ENCODE data around the gene PRPF39. TPM values are rescaled to one million over a fixed set of nuclear protein-coding genes. Genes with fewer than 3 reads are reported as not detected.
"Not testable (repeated sequence)": the region's sequence is repeated elsewhere in the genome, so short reads cannot be mapped to it uniquely, and the experiment has no call there.

Gene PRPF39
- polyA plus RNA-seq, 4 donors, result 12.1 to 59.9 (median 32.0) TPM

DNA sequence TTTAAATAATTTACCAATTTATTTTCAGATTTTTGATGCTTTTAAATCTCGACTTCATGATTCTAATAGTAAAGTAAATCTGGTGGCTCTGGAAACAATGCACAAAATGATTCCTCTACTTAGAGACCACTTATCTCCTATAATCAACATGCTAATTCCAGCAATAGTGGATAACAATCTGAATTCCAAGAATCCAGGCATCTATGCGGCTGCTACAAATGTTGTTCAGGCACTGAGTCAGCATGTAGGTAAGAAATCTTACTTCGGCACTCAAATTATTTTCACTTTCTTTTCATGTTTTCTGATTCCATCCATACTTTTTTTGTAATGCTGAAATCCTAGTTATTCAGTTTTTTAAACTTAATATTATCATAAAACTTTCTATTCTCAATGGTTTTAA is 15.5 kb upstream of the PRPF39 start:
- Histone ChIP-seq H3K27me3 (ENCODE audit: control insufficient read depth in 3 of 3, insufficient read depth in 3 of 3, low read length in 3 of 3) (no peaks in the 10 kb centered on the region), H3K4me3 (ENCODE audit: low read depth in 1 of 3, low read length in 3 of 3) (no peak overlapping the region), H3K36me3 (ENCODE audit: control insufficient read depth in 3 of 3, insufficient read depth in 2 of 3, low read depth in 1 of 3, low read length in 3 of 3) (peaks cover 0 to 11% (median 2%) of the 10 kb centered on the region in 3 donors), H3K4me1 (ENCODE audit: control insufficient read depth in 3 of 3, insufficient read depth in 2 of 3, low read depth in 1 of 3, low read length in 2 of 3) (peaks cover 0 to 3% (median 0%) of the 10 kb centered on the region in 3 donors), H3K9me3 (ENCODE audit: control insufficient read depth in 2 of 2, insufficient read depth in 1 of 2, low read depth in 1 of 2, low read length in 1 of 2) (peaks cover 0 to 4% of the 10 kb centered on the region in 2 donors), H3K27ac (ENCODE audit: low read depth in 1 of 3, low read length in 2 of 3) (no peak overlapping the region)
- FAIRE-seq (peak; percentile 36), DNase-seq (no peak)
- 87 to 93% (median 93%) methylated on average over 3 of the region's 3 CpGs for WGBS, 3 donors

DNA sequence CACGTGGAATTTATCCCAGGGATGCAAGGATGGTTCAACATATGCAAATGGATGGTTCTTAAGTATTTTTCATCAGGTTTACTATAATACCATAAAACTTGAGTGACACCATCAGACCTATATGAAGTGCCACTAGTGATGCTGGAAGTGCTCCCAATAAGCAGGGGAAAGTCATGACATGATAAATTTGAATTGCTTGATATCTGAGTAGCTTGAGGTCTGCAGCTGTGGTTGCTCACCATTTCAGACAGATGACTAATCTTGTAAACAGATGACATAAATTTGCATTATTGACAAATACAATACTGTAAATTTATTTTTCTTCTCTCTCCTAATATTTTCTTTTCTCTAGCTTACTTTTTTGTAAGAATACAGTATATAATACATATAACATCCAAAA is 13.7 kb upstream of the PRPF39 start:
- peaks cover 0 to 8% (median 2%) of the 10 kb centered on the region in 3 donors for H3K36me3 ChIP-seq (ENCODE audit: control insufficient read depth in 3 of 3, insufficient read depth in 2 of 3, low read depth in 1 of 3, low read length in 3 of 3)
- DNase-seq, result no peak

DNA sequence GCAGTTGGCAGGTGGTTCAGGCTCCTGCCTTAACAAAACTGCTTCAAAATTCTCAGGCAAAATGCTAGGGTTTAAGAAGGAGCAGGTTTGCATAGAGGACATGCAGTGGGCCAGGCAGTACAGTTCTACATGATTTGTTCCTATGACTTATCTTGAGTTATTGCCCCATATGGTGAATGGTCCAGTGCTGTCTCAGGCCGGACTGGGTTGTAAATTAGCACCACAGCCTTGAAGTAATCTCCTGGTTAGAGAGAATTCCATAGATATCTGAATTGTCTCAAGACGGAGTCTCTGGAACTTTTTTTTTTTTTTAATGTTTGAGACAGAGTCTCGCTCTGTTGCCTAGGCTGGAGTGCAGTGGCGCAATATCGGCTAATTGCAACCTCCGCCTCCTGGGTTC is 11.8 kb upstream of the PRPF39 start:
- no peak overlapping the region for H3K27ac ChIP-seq (ENCODE audit: low read depth in 1 of 3, low read length in 2 of 3)
- 95 to 97% (median 96%) methylated on average over 6 of the region's 6 CpGs for WGBS, 3 donors
- peak in 1 of 2 donors; percentile 49 for DNase-seq
- no peak overlapping the region for H3K4me3 ChIP-seq (ENCODE audit: low read depth in 1 of 3, low read length in 3 of 3)
- H3K9me3 ChIP-seq (ENCODE audit: control insufficient read depth in 2 of 2, insufficient read depth in 1 of 2, low read depth in 1 of 2, low read length in 1 of 2), result no peaks in the 10 kb centered on the region
- FAIRE-seq, result no peak
- no peaks in the 10 kb centered on the region for H3K27me3 ChIP-seq (ENCODE audit: control insufficient read depth in 3 of 3, insufficient read depth in 3 of 3, low read length in 3 of 3)
- peaks cover 0 to 8% (median 2%) of the 10 kb centered on the region in 3 donors for H3K36me3 ChIP-seq (ENCODE audit: control insufficient read depth in 3 of 3, insufficient read depth in 2 of 3, low read depth in 1 of 3, low read length in 3 of 3)
- peaks cover 0 to 3% (median 0%) of the 10 kb centered on the region in 3 donors for H3K4me1 ChIP-seq (ENCODE audit: control insufficient read depth in 3 of 3, insufficient read depth in 2 of 3, low read depth in 1 of 3, low read length in 2 of 3)

More for the DNA sequence above, 13.7 kb upstream of the PRPF39 start:
- Histone ChIP-seq H3K4me1 (ENCODE audit: control insufficient read depth in 3 of 3, insufficient read depth in 2 of 3, low read depth in 1 of 3, low read length in 2 of 3) (peaks cover 0 to 3% (median 0%) of the 10 kb centered on the region in 3 donors), H3K9me3 (ENCODE audit: control insufficient read depth in 2 of 2, insufficient read depth in 1 of 2, low read depth in 1 of 2, low read length in 1 of 2) (no peaks in the 10 kb centered on the region), H3K4me3 (ENCODE audit: low read depth in 1 of 3, low read length in 3 of 3) (no peak overlapping the region), H3K27me3 (ENCODE audit: control insufficient read depth in 3 of 3, insufficient read depth in 3 of 3, low read length in 3 of 3) (no peaks in the 10 kb centered on the region), H3K27ac (ENCODE audit: low read depth in 1 of 3, low read length in 2 of 3) (no peak overlapping the region)
- FAIRE-seq, result no peak
- 96 to 100% (median 100%) methylated on average over 1 of the region's 1 CpG for WGBS, 3 donors

DNA sequence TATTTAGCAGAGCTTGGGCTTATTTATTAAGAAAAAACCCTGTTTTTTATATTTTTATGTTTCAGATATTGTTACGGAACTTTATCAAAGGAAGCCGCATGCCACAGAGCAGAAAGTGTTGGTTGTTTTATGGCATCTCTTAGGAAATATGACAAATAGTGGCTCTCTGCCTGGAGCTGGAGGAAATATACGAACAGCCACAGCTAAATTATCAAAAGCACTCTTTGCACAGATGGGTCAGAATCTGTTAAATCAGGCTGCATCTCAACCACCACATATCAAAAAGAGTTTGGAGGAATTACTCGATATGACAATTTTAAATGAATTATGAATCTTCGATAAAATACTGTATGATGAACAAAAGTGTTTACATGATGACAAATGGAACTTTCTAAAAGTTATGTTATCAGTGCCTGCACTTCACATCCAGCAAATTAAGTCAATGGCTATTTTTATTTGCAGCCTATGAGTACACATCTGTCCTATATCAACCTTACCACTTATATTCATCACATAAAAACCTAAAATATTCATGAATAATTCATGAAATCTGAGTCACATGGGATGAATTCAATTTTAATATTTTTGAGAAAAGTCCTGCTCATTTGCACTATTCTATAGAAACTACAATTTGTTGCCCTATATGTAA is 10.6 kb upstream of the PRPF39 start:
- Histone ChIP-seq H3K27me3 (ENCODE audit: control insufficient read depth in 3 of 3, insufficient read depth in 3 of 3, low read length in 3 of 3) (no peaks in the 10 kb centered on the region), H3K4me1 (ENCODE audit: control insufficient read depth in 3 of 3, insufficient read depth in 2 of 3, low read depth in 1 of 3, low read length in 2 of 3) (peaks cover 0 to 3% (median 0%) of the 10 kb centered on the region in 3 donors), H3K36me3 (ENCODE audit: control insufficient read depth in 3 of 3, insufficient read depth in 2 of 3, low read depth in 1 of 3, low read length in 3 of 3) (peaks cover 0 to 8% (median 2%) of the 10 kb centered on the region in 3 donors), H3K27ac (ENCODE audit: low read depth in 1 of 3, low read length in 2 of 3) (no peak overlapping the region), H3K4me3 (ENCODE audit: low read depth in 1 of 3, low read length in 3 of 3) (no peak overlapping the region), H3K9me3 (ENCODE audit: control insufficient read depth in 2 of 2, insufficient read depth in 1 of 2, low read depth in 1 of 2, low read length in 1 of 2) (no peaks in the 10 kb centered on the region)
- WGBS, 3 donors, result 92 to 95% (median 94%) methylated on average over 5 of the region's 5 CpGs
- DNase-seq, result no peak
- FAIRE-seq, result peak; percentile 5

DNA sequence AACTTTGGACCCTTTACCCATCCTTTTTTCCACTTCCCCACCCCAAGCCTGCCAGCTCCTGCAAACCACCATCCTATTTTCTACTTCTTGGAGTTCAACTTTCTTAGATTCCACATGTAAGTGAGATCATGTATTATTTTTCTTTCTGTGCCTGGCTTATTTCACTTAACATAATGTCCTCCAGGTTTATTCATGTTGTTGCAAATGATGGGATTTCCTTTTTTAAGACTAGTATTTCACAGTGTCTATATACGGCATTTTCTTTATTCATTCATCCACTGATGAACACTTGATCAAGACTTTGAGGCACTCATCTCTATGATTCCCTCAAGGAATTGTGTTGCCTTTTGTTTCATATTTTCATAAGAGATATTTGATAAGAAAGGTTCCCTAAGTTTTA is 5.6 kb upstream of the PRPF39 start:
- WGBS, 3 donors, result 95 to 97% (median 97%) methylated on average over 1 of the region's 1 CpG
- no peak for DNase-seq
- Histone ChIP-seq H3K4me1 (ENCODE audit: control insufficient read depth in 3 of 3, insufficient read depth in 2 of 3, low read depth in 1 of 3, low read length in 2 of 3) (peaks cover 0 to 3% (median 1%) of the 10 kb centered on the region in 3 donors), H3K4me3 (ENCODE audit: low read depth in 1 of 3, low read length in 3 of 3) (no peak overlapping the region), H3K27ac (ENCODE audit: low read depth in 1 of 3, low read length in 2 of 3) (no peak overlapping the region), H3K9me3 (ENCODE audit: control insufficient read depth in 2 of 2, insufficient read depth in 1 of 2, low read depth in 1 of 2, low read length in 1 of 2) (no peaks in the 10 kb centered on the region), H3K27me3 (ENCODE audit: control insufficient read depth in 3 of 3, insufficient read depth in 3 of 3, low read length in 3 of 3) (no peaks in the 10 kb centered on the region), H3K36me3 (ENCODE audit: control insufficient read depth in 3 of 3, insufficient read depth in 2 of 3, low read depth in 1 of 3, low read length in 3 of 3) (no peaks in the 10 kb centered on the region)
- FAIRE-seq, result no peak

DNA sequence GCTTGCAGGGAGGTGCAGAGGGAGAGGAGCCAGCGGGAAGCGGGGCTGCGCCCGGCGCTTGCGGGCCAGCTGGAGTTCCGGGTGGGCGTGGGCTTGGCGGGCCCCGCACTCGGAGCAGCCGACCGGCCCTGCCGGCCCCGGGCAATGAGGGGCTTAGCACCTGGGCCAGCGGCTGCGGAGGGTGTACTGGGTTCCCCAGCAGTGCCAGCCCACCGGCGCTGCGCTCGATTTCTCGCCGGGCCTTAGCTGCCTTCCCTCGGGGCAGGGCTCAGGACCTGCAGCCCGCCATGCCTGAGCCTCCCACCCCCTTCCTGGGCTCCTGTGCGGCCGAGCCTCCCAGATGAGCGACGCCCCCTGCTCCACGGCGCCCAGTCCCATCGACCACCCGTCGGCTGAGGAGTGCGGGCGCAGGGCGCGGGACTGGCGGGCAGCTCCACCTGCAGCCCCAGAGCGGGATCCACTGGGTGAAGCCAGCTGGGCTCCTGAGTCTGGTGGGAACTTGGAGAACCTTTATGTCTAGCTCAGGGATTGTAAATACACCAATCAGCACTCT is 3.4 kb upstream of the PRPF39 start:
- WGBS, 3 donors, result 97 to 98% (median 98%) methylated on average over 28 to 40 of the region's 40 CpGs
- DNase-seq; FAIRE-seq; H3K9me3 ChIP-seq (ENCODE audit: control insufficient read depth in 2 of 2, insufficient read depth in 1 of 2, low read depth in 1 of 2, low read length in 1 of 2); H3K27ac ChIP-seq (ENCODE audit: low read depth in 1 of 3, low read length in 2 of 3); H3K27me3 ChIP-seq (ENCODE audit: control insufficient read depth in 3 of 3, insufficient read depth in 3 of 3, low read length in 3 of 3); H3K36me3 ChIP-seq (ENCODE audit: control insufficient read depth in 3 of 3, insufficient read depth in 2 of 3, low read depth in 1 of 3, low read length in 3 of 3); H3K4me1 ChIP-seq (ENCODE audit: control insufficient read depth in 3 of 3, insufficient read depth in 2 of 3, low read depth in 1 of 3, low read length in 2 of 3); H3K4me3 ChIP-seq (ENCODE audit: low read depth in 1 of 3, low read length in 3 of 3): not testable (repeated sequence)

DNA sequence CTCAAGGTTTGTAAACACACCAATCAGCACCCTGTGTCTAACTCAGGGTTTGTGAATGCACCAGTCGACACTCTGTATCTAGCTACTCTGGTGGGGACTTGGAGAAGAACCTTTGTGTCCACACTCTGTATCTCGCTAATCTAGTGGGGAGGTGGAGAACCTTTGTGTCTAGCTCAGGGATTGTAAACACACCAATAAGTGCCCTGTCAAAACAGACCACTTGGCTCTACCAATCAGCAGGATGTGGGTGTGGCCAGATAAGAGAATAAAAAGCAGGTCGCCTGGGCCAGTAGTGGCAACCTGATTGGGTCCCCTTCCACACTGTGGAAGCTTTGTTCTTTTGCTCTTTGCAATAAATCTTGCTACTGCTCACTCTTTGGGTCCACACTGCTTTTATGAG is 2.8 kb upstream of the PRPF39 start:
- H3K36me3 ChIP-seq (ENCODE audit: control insufficient read depth in 3 of 3, insufficient read depth in 2 of 3, low read depth in 1 of 3, low read length in 3 of 3); FAIRE-seq; H3K27ac ChIP-seq (ENCODE audit: low read depth in 1 of 3, low read length in 2 of 3); H3K27me3 ChIP-seq (ENCODE audit: control insufficient read depth in 3 of 3, insufficient read depth in 3 of 3, low read length in 3 of 3); H3K9me3 ChIP-seq (ENCODE audit: control insufficient read depth in 2 of 2, insufficient read depth in 1 of 2, low read depth in 1 of 2, low read length in 1 of 2); H3K4me1 ChIP-seq (ENCODE audit: control insufficient read depth in 3 of 3, insufficient read depth in 2 of 3, low read depth in 1 of 3, low read length in 2 of 3); DNase-seq; H3K4me3 ChIP-seq (ENCODE audit: low read depth in 1 of 3, low read length in 3 of 3): not testable (repeated sequence)
- WGBS, 3 donors, result 86 to 90% (median 87%) methylated on average over 3 of the region's 3 CpGs

DNA sequence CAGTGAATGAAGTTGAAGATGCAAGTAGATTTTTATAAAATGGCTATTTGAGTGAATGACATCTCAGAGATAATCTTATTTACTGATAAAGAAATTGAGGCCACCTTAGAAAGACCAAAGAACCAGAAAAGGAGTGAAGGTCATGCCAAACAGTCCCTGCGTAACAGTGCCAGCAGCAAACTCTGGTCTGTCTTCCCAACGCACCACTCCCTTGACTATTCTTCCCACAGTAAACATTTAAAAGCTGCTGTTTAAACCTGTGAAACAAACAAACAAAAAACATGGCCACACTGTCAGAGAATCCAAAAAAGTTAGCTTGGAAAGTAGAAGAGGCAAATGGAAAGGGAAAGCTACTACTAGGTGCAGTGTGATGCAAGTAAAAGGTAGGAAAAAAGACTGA is 1.5 kb upstream of the PRPF39 start:
- H3K9me3 ChIP-seq (ENCODE audit: control insufficient read depth in 2 of 2, insufficient read depth in 1 of 2, low read depth in 1 of 2, low read length in 1 of 2), result no peaks in the 10 kb centered on the region
- peaks cover 0 to 3% (median 0%) of the 10 kb centered on the region in 3 donors for H3K36me3 ChIP-seq (ENCODE audit: control insufficient read depth in 3 of 3, insufficient read depth in 2 of 3, low read depth in 1 of 3, low read length in 3 of 3)
- H3K4me3 ChIP-seq (ENCODE audit: low read depth in 1 of 3, low read length in 3 of 3), result peak overlapping the region in 1 of 3 donors; percentile 3
- peaks cover 4 to 9% (median 7%) of the 10 kb centered on the region in 3 donors for H3K4me1 ChIP-seq (ENCODE audit: control insufficient read depth in 3 of 3, insufficient read depth in 2 of 3, low read depth in 1 of 3, low read length in 2 of 3)
- no peak overlapping the region for H3K27ac ChIP-seq (ENCODE audit: low read depth in 1 of 3, low read length in 2 of 3)
- DNase-seq (peak in 1 of 2 donors; percentile 39), FAIRE-seq (no peak)
- WGBS, 3 donors, result 14 to 70% (median 36%) methylated on average over 2 of the region's 2 CpGs
- H3K27me3 ChIP-seq (ENCODE audit: control insufficient read depth in 3 of 3, insufficient read depth in 3 of 3, low read length in 3 of 3), result no peaks in the 10 kb centered on the region
